Measurements from ENCODE around the gene NAA10.

NAA10 gene

DNA sequence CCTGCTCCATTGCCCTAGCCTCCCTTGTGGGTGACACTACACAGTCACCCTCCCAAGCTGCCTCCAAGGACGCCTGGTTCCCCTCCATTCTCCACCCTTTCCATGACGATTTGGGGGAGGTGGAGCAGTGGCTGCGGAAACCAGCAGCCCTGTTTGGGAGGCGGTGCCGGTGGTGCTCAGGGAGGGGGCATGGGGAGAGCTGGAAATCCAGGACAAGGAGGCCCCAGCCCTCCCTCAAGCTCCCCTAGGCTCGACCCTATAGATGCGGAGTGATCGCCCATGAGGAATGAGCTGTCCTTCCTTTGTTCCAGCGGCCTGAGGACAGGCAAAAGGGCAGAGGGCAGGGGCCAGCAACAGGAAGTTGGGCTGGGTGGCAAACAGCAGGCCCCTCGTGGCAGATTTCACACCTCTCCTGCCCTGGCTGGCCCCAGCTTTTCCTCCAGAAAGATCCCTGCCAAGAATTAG lies 13.2 kb upstream of the NAA10 start:
- TF ChIP-seq, protein P1, sequence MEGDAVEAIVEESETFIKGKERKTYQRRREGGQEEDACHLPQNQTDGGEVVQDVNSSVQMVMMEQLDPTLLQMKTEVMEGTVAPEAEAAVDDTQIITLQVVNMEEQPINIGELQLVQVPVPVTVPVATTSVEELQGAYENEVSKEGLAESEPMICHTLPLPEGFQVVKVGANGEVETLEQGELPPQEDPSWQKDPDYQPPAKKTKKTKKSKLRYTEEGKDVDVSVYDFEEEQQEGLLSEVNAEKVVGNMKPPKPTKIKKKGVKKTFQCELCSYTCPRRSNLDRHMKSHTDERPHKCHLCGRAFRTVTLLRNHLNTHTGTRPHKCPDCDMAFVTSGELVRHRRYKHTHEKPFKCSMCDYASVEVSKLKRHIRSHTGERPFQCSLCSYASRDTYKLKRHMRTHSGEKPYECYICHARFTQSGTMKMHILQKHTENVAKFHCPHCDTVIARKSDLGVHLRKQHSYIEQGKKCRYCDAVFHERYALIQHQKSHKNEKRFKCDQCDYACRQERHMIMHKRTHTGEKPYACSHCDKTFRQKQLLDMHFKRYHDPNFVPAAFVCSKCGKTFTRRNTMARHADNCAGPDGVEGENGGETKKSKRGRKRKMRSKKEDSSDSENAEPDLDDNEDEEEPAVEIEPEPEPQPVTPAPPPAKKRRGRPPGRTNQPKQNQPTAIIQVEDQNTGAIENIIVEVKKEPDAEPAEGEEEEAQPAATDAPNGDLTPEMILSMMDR (IDR thresholded peaks at IDR 0.05; ENCODE audit: low read depth, low read length): no peak
- H3K4me3 ChIP-seq (replicated peaks in 1 of 2; ENCODE audit: low read depth in 2 of 2, low read length in 2 of 2): no peak overlapping the region
- no peak for DNase-seq (ENCODE audit: low read depth in 2 of 2)

DNA sequence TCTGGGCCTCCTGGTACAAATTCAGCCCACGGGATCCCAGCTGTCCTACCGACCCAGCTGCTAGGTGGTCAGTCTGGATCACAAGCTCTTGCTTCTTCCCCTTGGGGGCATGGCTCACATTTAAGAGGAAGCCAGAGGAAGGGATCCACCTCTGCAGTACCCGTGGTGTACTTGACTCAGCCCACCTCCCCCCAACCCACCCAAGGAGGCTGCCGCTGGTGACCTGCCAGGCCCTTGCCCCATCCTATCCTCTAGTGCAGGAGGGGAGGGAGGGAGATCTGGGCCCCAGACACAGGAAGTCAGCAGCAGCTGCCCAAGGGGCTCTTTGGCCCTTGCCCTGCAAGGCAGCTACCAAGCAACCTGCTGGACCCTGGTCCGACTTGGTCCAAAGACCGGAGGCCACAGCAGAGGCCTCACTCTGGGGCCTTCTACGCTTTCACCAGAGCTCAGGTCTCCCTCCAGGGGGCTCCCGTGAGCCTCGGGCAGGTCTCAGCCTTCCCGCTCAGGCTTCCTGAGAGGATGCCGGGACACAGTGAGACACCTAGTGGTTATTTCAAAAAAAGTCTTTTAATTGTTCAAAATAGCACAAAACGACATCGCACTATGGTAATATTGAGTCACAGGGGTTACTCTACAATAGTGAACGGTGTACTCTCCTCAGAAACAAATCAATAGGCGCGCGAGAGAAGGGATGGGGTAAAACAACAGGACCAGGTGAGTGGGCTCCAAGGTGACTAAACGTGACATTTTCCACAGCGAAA lies 12.4 kb upstream of the NAA10 start:
- TF ChIP-seq, protein P1 (IDR thresholded peaks at IDR 0.05; ENCODE audit: low read depth, low read length): peak; percentile 88
- H3K4me3 ChIP-seq (replicated peaks in 1 of 2; ENCODE audit: low read depth in 2 of 2, low read length in 2 of 2): no peak overlapping the region
- DNase-seq (ENCODE audit: low read depth in 2 of 2): peak; percentile 81 to 85

DNA sequence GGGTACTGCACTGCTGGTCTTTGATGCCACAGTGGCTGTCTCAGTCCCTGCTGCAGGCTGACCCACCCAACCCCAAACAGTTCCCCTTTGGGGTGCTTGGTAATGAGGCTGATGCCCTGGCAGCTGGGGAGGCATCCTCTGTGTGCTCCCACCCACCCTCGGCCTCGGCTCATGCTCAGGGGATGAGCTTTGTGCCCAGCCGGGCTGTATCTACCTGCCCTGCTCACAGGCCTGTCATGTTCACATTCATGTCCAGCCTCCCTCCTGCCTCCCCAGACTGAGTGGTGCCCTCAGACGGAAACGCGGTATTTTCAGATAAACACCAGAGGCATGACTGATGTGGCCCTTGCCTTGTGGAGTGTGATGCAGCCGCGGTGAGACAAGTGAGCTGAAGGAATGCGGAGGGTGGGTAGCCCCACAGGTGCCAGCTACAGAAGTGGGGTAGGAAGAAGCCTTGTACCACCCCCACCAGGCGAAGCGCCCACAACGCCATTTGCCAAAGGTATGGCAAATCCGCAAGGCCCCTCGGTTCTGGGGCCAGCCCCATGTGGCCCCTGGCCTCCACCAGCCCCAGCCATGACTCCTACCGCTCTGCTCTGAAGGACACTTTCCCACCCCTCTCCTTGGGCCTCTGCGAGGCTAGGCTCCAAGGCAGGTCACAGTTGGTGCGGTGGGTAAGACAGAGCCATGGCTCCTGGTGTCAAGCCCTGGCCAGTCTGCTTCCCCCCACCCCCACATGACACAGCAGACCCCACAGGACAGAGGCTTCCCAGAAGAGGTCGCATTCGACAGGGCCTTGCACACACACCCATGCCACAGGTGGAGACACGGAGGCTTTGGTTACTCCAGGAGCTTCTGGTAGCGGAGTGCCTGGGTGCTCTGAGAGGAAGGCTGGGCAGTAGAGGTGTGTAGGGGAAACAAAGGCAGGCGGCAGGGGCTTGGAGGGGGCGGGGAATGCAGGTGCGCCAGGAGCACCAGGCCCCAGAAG lies 11.4 kb upstream of the NAA10 start:
- no peak for DNase-seq (ENCODE audit: low read depth in 2 of 2)
- TF ChIP-seq, protein P1 (IDR thresholded peaks at IDR 0.05; ENCODE audit: low read depth, low read length): no peak

DNA sequence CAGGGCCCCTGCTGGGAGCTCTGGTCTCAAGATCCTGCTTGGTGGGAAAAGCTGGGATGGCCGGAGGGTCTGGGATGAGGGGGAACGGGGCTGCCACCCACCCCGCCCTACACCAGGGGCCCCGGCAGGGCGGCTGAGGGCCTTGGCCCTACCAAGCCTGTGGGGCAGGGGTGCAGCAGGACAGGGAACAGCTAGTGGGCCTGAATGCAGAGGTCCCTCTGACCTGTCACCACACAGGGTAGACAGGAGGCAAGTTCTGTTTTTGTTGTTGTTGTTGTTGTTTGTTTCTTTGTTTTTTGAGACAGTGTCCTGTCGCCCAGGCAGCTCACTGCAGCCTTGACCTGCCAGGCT lies 9.9 kb upstream of the NAA10 start:
- TF ChIP-seq, protein P1 (IDR thresholded peaks at IDR 0.05; ENCODE audit: low read depth, low read length): no peak
- H3K4me3 ChIP-seq (replicated peaks in 1 of 2; ENCODE audit: low read depth in 2 of 2, low read length in 2 of 2): no peak overlapping the region
- no peak for DNase-seq (ENCODE audit: low read depth in 2 of 2)

More for the DNA sequence above, 11.4 kb upstream of the NAA10 start:
- H3K4me3 ChIP-seq (replicated peaks in 1 of 2; ENCODE audit: low read depth in 2 of 2, low read length in 2 of 2): no peak overlapping the region

DNA sequence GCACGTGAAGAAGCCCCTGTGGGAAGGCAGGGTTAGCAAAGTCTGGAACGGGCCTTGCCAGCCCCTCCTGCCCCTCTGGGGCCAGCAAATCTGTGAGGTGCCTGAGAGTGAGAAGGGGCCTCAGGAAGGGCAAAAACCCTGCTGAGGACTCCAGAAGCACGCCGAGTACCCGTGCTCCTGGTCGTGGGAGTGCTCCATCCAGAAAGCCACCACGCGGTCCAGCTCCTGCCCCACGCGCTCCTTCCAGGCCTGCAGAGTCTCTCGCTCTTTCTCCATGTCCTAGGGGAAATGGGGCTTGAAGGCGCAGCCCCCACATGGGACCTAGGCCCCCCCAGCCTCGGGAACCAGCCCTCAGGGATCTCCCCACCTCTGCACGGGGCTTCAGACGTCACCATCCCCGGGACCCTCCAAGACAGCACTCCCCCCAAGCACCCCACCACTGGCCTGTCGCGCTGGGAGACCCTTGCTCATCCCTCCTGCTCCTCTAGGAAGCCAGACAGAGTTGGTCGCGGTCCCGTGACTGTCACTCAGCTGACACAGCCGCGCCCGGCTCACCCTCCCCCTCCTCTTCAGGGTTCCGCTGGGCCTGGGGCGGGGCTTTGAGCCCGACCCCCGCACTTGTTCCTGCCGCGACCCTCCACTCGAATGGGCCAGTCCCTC lies 9.4 kb upstream of the NAA10 start, which contains the start of gene RENBP:
Gene RENBP, minus strand, starts transcription at position 504 of the 660 bp plus-strand sequence. Its CDS starts 33 bp downstream, at position 471.
- no peak for DNase-seq (ENCODE audit: low read depth in 2 of 2)
- TF ChIP-seq, protein P1 (IDR thresholded peaks at IDR 0.05; ENCODE audit: low read depth, low read length): no peak
- H3K4me3 ChIP-seq (replicated peaks in 1 of 2; ENCODE audit: low read depth in 2 of 2, low read length in 2 of 2): peak within 1 kb of the TSS in 1 of 2 donors; percentile 9
